MM.1S (cell line): ENCODE data around the gene CHSY3.

Experiments used
- EZH2 ChIP-seq: fragments of 300-600 bp; sonication (generic); optimal IDR thresholded peaks from 2 replicates; pipeline ENCODE3; 2017; ENCODE audit warnings: low read depth, mild to moderate bottlenecking, antibody characterized with exemption, low read length, mixed read lengths
- TF ChIP-seq, protein P1 (sequence below): fragments of 300-600 bp; sonication (generic); IDR thresholded peaks from 2 replicates; pipeline ENCODE4 v1.5.1; 2016; ENCODE audit warnings: antibody characterized with exemption, low read length, mixed read lengths

DNA sequence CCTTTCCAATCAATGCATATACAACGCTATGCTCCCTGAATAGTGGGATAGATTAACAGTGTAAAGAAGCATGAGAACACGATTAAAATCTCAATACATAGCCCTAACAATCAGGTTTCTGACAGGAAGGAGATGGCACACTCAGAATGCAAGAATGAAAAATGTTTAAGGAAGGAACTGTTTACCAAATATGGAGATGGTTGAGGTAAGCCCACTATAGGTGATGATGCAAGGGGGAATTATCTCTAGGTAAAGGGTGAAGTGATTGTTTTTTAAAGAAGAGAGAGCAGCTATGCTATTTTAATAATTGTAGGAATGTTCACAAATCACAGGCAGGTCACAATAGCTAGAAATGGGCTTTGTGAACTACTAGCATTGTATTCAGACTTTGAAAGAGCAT, 302.4 kb downstream of the CHSY3 start:
- TF ChIP-seq, protein P1, sequence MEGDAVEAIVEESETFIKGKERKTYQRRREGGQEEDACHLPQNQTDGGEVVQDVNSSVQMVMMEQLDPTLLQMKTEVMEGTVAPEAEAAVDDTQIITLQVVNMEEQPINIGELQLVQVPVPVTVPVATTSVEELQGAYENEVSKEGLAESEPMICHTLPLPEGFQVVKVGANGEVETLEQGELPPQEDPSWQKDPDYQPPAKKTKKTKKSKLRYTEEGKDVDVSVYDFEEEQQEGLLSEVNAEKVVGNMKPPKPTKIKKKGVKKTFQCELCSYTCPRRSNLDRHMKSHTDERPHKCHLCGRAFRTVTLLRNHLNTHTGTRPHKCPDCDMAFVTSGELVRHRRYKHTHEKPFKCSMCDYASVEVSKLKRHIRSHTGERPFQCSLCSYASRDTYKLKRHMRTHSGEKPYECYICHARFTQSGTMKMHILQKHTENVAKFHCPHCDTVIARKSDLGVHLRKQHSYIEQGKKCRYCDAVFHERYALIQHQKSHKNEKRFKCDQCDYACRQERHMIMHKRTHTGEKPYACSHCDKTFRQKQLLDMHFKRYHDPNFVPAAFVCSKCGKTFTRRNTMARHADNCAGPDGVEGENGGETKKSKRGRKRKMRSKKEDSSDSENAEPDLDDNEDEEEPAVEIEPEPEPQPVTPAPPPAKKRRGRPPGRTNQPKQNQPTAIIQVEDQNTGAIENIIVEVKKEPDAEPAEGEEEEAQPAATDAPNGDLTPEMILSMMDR = no peak
- TF ChIP-seq EZH2 = no peak
